ENCODE data around the gene TMEM69.
"Not testable (repeated sequence)": the region's sequence is repeated elsewhere in the genome, so short reads cannot be mapped to it uniquely, and the experiment has no call there.

Gene TMEM69

GRCh38 chr1:45678489-45678888 lies 9.5 kb upstream of the TMEM69 start:
- no peak for DNase-seq

DNA sequence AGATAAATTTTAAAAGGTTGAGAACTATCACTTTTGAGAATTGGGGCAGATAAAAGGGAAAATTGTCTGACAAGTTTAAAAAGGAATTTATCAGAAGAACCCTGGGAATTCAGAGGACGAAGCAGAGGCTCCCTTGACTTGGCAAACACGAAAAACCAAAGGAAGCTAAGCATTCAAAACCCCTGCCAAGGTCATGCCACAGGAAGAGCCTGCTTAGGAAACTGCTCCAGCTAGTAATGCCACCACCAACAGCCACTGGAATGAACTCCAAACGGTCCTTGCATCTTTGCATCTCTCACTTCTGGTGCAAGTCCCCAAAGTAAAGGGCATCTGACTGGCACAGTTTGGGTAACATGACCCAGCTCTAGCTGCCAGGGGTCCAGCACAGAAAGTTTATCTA lies 8.9 kb upstream of the TMEM69 start:
- DNase-seq, result no peak

DNA sequence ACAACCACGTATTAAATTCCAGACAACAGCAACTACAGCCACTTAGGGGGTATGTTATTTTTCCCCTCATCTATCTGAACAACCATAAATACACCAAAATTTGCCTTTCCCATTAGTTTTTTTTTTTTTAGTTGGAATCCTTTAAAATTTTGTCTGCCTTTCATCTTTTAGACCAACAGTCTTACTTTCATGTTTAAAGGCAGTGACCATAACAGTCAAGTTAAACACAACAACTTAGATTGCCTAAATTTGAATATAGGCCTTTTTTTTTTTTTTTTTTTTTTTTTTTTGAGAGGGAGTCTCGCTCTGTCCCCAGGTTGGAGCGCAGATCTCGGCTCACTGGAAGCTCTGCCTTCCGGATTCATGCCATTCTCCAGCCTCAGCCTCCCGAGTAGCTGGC lies 5.0 kb upstream of the TMEM69 start:
- no peak for DNase-seq

GRCh38 chr1:45684402-45684801 lies 3.6 kb upstream of the TMEM69 start:
- DNase-seq, result no peak

GRCh38 chr1:45685308-45686014 lies 2.5 kb upstream of the TMEM69 start:
- DNase-seq, result no peak

DNA sequence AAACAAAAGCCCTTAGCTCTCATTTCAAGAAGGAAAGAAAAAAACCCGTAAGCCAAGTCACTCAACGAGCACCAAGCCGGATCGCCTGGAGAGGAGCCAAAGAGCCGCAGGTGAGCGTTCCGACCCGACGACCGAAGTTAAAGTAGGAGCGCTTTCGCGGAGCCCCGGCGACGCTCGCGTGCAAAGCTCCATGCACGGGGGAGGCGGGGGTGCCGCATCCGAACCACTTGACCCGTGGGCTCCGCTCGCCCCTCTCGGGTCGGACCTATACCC lies 2.0 kb upstream of the TMEM69 start:
- DNase-seq, result peak; percentile 8

DNA sequence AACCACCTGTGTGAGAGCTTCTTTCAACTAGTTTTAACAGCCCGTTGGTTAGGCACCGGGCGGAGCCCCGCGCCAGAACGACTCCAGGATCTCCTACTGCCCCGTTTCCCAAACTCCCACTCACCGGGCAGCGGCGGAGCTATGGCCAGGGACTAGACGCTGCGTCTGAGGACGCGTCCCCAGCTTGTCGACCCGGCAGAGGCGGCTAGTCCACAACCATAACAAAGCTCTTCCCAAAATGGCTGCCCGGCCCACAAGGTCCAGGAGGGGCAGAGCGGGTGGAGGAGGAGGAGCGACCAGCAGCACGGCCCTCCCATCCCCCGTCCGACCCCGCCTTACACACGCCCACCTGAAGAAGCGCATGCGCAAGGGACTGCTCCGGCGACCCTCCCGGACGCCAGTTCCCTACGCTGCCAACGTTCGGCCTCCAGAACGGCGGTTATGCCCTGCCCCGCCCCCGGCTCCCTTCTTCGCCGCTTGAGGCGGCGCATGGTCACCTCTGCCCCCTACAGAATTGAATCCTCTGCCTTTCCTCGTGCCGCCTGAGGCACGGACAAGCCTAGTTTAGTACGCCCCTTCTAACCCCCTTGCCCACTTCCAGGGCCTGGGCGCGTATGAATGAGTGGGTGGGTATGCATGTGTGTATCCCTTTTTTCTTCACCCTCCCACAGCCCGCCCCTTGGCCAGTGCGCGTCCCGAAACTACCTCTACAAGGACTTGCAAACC lies 1.5 kb upstream of the TMEM69 start, which contains the start of gene GPBP1L1:
GPBP1L1 (minus strand) TSS at position 246 of the 726 bp plus-strand sequence. CDS start 27,446 bp downstream, outside the sequence.
- DNase-seq, result peak; percentile 96

DNA sequence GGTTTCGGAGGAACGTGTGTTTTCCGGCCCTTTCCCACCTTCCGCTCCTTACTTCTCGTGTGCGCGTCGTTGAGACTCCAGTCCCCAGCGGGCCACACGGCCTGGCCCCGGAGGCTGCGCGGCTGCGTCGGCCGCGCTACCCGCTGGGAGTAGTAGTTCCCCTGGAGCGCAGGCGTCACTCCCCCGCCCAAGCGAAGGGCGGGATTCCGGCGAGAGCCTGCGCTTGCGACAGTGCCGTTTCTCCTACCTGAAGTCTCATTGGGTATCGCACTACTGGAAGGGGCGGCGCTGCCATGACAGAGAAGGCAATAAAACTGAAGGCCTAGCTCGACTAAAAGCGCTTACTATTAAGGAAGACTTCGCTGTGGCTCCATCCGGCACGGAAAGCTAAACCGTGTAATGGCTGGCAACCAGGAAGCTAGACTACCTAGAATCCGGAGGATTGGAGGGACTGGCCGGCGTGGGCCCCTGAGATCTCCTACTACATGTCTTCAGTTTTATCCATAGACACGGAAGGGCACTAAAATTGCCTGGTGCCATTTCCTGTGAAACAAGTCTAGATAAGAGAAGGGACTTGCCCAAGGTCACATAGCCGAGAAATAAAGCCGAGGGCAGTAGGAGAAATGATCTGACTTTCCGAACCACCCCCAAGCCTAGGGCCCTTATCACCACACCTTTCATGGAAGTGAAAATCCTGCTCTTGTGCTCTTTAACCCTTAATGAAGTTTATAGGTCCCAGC lies 797 bp upstream of the TMEM69 start:
- DNase-seq, result peak; percentile 99

DNA sequence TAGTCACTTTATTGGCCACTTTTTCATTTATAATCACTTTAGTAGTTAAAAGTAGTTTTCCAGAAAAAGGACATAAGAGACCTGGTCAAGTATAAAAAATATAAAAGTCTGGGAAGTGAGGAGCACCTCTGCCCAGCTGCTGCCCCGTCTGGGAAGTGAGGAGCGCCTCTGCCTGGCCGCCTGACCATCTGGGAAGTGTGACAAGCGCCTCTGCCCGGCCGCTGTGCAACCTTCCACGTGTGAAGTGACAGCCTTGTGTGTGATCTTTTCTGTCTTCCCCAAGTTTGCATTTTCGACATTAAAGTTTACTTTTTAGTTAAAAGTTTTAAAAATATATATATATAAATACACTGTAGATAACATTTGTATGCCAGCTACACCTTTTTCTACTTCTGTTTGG lies 5.8 kb downstream of the TMEM69 start:
- not testable (repeated sequence) for DNase-seq

DNA sequence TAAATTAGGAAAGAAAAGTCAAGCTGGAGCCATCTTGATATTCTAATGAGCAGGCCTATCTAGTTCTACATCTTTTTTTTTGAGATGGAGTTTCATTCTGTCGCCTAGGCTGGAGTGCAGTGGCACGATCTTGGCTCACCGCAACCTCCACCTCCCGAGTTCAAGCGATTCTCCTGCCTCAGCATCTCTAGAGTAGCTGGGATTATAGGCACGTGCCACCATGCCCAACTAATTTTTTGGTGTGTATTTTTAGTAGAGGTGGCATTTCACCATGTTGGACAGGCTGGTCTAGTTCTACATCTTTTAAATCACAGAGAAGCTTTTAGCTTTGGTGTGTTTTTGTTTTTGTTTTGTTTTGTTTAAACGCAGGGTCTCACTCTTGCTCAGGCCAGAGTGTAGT lies 6.8 kb downstream of the TMEM69 start:
- DNase-seq, result no peak

DNA sequence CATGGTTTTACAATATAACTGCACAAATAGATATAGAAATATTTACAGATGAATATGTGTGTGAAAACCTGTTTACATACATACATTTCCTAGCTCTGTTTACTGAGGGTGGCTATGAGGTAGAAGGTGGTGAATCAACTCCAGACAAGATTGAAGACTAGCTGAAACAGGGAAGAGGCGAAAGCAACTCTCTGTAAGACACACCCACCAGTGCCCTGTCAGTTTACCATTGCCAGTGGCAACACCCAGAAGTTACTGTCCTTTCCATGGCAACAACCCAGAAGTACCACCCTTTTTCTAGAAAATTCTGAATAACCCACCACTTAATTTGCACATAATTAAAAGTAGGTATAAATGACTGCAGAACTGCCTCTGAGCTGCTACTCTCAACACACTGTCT lies 16.7 kb downstream of the TMEM69 start:
- DNase-seq, result no peak

DNA sequence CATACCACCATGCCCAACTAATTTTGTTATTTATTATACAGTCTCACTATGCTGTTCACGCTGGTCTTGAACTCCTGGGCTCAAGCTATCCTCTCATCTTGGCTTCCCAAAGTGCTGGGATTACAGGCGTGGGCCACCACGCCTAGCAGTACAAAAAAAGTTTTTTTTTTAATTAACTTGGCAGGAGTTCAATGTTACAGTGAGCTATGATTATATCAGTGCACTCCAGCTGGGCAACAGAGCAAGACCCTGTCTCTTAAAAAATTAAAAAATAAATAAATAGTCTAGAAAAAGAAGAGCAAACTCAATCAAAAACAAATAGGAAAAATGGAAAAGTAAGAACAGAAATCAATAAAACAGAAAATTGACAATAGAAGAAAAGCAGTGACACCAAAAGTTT lies 25.7 kb downstream of the TMEM69 start:
- DNase-seq, result no peak

DNA sequence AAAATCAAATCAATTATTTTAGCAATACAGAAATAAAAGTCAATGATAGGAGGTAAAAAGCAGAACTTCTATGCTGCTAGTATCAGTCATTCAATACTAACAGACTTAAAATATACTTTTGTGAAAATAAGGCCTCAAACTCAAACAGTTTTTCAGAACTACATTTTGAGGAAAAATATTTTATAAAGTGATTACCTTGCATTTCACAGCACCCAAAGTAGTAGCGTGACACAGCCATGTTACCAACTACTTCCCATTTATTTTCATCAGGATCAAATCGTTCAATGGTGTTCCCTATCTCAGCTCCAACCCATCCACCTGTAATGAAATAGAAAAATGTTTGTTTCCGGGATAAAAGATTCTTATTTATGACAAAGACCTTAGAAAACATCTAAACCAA lies 28.7 kb downstream of the TMEM69 start:
- DNase-seq, result no peak

DNA sequence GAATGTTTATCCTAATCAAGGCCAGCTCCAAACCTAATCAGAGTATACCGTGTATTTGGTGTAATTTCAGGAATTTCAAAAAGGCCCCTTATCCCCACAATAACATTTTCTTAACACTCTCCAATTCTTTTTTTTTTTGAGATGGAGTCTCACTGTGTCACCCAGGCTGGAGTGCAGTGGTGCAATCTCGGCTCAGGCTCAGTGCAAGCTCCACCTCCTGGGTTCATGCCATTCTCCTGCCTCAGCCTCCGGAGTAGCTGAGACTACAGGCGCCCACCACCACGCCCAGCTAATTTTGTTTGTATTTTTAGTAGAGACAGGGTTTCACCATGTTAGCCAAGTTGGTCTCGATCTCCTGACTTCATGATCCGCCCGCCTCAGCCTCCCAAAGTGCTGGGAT lies 29.4 kb downstream of the TMEM69 start:
- DNase-seq, result not testable (repeated sequence)

DNA sequence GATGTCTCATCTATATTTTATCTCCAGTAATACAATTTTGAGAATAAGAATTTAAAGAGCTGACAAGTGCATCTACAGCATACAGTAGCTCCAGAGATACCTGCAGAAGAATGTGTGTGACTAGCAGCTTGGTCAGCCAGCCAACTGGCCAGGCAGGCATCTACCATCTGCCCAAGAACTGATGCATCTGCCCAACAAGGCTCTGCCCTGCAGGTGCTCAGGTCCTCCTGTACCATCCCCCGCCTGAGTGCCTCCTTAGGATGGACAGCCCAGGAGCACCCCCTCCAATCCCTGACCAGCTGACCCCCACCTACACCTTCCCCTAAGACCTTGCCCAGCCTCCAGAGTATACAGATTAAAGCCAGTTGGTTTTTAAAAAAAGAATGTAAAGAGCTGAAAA lies 30.3 kb downstream of the TMEM69 start:
- DNase-seq, result no peak

DNA sequence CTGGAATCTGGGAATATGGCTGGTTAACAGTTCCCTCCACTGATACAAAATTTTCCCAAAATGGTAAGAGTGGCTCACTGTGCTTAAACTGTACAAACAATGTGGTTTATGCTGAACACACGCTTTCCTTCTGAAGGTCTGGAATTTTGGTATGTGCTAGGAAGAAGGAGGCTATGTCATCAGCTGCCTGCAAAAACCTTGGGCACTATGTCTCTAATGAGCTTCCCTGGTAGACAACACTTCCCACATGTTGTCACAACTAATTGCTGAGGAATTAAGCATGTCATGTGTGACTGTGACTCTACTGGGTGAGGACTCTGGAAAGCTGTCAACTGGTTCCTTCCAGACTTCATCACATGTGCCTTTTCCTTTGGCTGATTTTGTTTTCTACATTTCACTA lies 33.2 kb downstream of the TMEM69 start:
- peak; percentile 63 for DNase-seq

DNA sequence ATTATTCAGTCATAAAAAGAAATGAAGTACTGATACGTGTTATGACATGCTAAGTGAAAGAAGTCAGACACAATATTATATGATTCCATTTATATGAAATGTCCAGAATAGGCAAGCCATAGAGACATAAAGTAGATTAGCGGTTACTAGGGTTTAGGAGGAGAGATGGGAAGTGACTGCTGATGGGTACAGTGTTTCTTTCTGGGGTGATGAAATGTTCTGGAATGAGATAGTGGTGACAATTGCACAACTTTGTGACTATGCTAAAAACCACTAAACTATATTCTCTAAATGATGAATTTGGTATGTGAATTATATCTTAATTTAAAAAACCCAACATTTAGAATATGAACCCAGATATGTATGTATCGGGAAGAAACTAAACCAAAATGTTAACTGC lies 34.8 kb downstream of the TMEM69 start:
- peak; percentile 33 for DNase-seq

- no peak for DNase-seq
These were observed 35.4 kb downstream of the TMEM69 start for GRCh38 chr1:45723248-45723930.

- not testable (repeated sequence) for DNase-seq
These were observed 38.0 kb downstream of the TMEM69 start for GRCh38 chr1:45726007-45726406.

DNA sequence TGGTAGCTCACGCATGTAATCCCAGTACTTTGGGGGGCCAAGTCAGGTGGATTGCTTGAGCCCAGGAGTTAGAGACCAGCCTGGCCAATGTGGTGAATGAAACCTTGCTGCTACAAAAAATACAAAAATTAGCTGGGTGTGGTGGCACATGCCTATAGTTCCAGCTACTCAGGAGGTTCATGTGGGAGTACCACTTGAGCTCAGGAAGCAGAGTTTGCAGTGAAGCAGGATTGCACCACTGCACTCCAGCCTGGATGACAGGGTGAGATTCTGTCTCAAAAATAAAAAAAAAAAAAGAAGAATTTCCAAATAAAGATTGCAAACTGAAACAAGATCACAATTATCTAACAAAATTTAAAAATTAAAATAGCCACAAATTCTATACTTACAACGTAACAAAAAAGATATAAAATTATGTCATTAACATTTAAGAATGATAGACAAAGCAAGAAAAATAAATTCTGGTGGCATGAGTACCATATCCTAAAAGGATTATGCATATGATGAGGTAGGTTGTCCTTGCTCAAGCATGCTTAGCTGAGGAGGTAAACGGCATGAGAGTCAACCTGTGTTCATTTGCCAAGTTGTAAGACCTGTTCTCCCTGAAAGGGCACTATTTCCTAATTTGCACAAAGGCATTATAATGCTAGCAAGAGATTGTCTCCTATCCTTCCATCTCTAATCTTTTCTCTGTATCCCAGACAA lies 42.2 kb downstream of the TMEM69 start:
- DNase-seq, result no peak

GRCh38 chr1:45730780-45731319 lies 42.9 kb downstream of the TMEM69 start:
- DNase-seq, result no peak

DNA sequence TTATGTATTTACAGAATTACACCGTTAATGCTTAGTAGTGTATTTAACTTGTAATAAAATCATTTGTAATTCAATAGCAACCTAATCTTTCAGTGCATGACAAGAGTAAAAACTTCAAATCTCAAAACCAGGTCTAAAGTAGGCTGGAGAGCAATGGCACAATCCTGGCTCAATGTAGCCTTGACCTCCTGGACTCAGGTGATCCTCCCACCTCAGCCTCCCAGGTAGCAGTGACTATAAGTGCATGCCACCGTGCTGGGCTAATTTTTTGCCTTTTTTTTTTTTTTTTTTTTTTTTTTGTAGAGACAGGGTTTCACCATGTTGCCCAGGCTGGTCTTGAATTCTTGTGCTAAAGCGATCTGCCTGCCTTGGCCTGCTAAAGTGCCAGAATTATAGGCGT lies 51.2 kb downstream of the TMEM69 start:
- no peak for DNase-seq
